WTC11 (cell line): ENCODE data around the gene CLASP1. TPM values are rescaled to one million over a fixed set of nuclear protein-coding genes. Genes with fewer than 3 reads are reported as not detected.

Source experiments
- ATAC-seq: fragments of 200-7000 bp; cut with Tn5 transposase; 2 replicates; pipeline ENCODE4 v1.10.0; 2021; ENCODE audit warnings: mild to moderate bottlenecking, moderate library complexity
- CTCF ChIA-PET: fragments of 300-600 bp; sonication (Branson Sonifier 250); formaldehyde crosslinking; loops from one replicate; lab custom pipeline; 2021; ENCODE audit warnings: antibody characterized with exemption; lab: Charles Lee
- POLR2A ChIA-PET: fragments of 350-600 bp; sonication (Branson Sonifier 250); formaldehyde crosslinking; loops from one replicate; lab custom pipeline; 2021; ENCODE audit warnings: antibody characterized with exemption; lab: Charles Lee
- DNase-seq: peaks from one replicate; pipeline ENCODE4 v3.0.0; 2021; ENCODE audit warnings: low spot score
- H3K27ac Mint-ChIP-seq: 2 replicates; pipeline ENCODE4 v1.8.0; 2021; ENCODE audit warnings: mixed read lengths
- H3K27me3 Mint-ChIP-seq: 2 replicates; pipeline ENCODE4 v1.8.0; 2021; ENCODE audit warnings: low read depth, mild to moderate bottlenecking, moderate library complexity, mixed read lengths
- H3K36me3 Mint-ChIP-seq: 2 replicates; pipeline ENCODE4 v1.8.0; 2021; ENCODE audit warnings: mixed read lengths
- H3K4me1 Mint-ChIP-seq: 2 replicates; pipeline ENCODE4 v1.8.0; 2022; ENCODE audit warnings: mixed read lengths
- H3K4me3 Mint-ChIP-seq: 2 replicates; pipeline ENCODE4 v1.8.0; 2021; ENCODE audit warnings: mild to moderate bottlenecking, moderate library complexity, mixed read lengths
- H3K9me3 Mint-ChIP-seq: 2 replicates; pipeline ENCODE4 v1.8.0; 2021; ENCODE audit warnings: mixed read lengths
- ARID4B ChIP-seq: sonication (generic); formaldehyde crosslinking; IDR thresholded peaks from 2 replicates; pipeline ENCODE4 v1.8.0; 2023; ENCODE audit warnings: missing genetic modification reagents, mild to moderate bottlenecking, borderline replicate concordance
- ATF1 ChIP-seq: sonication (generic); formaldehyde crosslinking; IDR thresholded peaks from 2 replicates; pipeline ENCODE4 v1.8.1; 2023; ENCODE audit warnings: mild to moderate bottlenecking, moderate library complexity, missing genetic modification reagents
- ATF6 ChIP-seq: sonication (generic); formaldehyde crosslinking; IDR thresholded peaks from 2 replicates; pipeline ENCODE4 v1.8.1; 2023; ENCODE audit warnings: mild to moderate bottlenecking, missing genetic modification reagents
- CTCF ChIP-seq: fragments of 200-600 bp; IDR thresholded peaks from 2 replicates; pipeline ENCODE4 v1.8.0; 2022; ENCODE audit warnings: antibody characterized with exemption
- EMX1 ChIP-seq: fragments of 250-450 bp; sonication (Bioruptor Pico); IDR thresholded peaks from 2 replicates; pipeline ENCODE4 v1.8.0; 2021; ENCODE audit warnings: mild to moderate bottlenecking
- GRHL2 ChIP-seq: fragments of 250-450 bp; sonication (Bioruptor Pico); IDR thresholded peaks from 2 replicates; pipeline ENCODE4 v1.8.0; 2022; ENCODE audit warnings: mild to moderate bottlenecking, moderate library complexity; ENCODE audit not compliant: insufficient replicate concordance, severe bottlenecking
- PRRX2 ChIP-seq: fragments of 250-450 bp; sonication (Bioruptor Pico); IDR thresholded peaks from 2 replicates; pipeline ENCODE4 v1.8.0; 2021; ENCODE audit warnings: mild to moderate bottlenecking
- RELA ChIP-seq: sonication (generic); formaldehyde crosslinking; IDR thresholded peaks from 2 replicates; pipeline ENCODE4 v1.8.1; 2022; ENCODE audit warnings: missing genetic modification reagents, mild to moderate bottlenecking, borderline replicate concordance
- RORB ChIP-seq: fragments of 250-450 bp; sonication (Bioruptor Pico); IDR thresholded peaks from 2 replicates; pipeline ENCODE4 v1.9.0; 2021; ENCODE audit warnings: mild to moderate bottlenecking
- USF1 ChIP-seq: sonication (generic); formaldehyde crosslinking; IDR thresholded peaks from 2 replicates; pipeline ENCODE4 v1.8.0; 2022; ENCODE audit warnings: mild to moderate bottlenecking, missing genetic modification reagents
- ZNF138 ChIP-seq: sonication (generic); formaldehyde crosslinking; conservative IDR thresholded peaks from 2 replicates; pipeline ENCODE4 v1.8.1; 2022; ENCODE audit warnings: mild to moderate bottlenecking, moderate library complexity, missing genetic modification reagents
- ZNF219 ChIP-seq: sonication (generic); formaldehyde crosslinking; IDR thresholded peaks from 2 replicates; pipeline ENCODE4 v1.8.0; 2023; ENCODE audit warnings: missing genetic modification reagents, mild to moderate bottlenecking, borderline replicate concordance
- total RNA-seq: library from RNA; stranded (reverse); gene quantifications from 3 replicates; pipeline ENCODE4 v1.2.3, GENCODE V29; 2021
- TF ChIP-seq, protein P1 (sequence below): sonication (generic); formaldehyde crosslinking; conservative IDR thresholded peaks from 2 replicates; pipeline ENCODE4 v1.8.1; 2023; ENCODE audit warnings: mild to moderate bottlenecking, low read depth, missing genetic modification reagents, moderate library complexity
- TF ChIP-seq, protein P2 (sequence below): sonication (generic); formaldehyde crosslinking; conservative IDR thresholded peaks from 2 replicates; pipeline ENCODE4 v1.8.1; 2022; ENCODE audit warnings: mild to moderate bottlenecking, missing genetic modification reagents
- TF ChIP-seq, protein P3 (sequence below): sonication (generic); formaldehyde crosslinking; IDR thresholded peaks from 2 replicates; pipeline ENCODE4 v1.8.0; 2022; ENCODE audit warnings: mild to moderate bottlenecking, missing genetic modification reagents

CLASP1 gene
- total RNA-seq, 1 experiment from 2014 or later: 50.0 TPM

GRCh38 chr2:121696410-121696930 is 47.2 kb upstream of the CLASP1 start (continued):
- TF ChIP-seq ZNF138 (no peak), RORB (no peak), EMX1 (CRISPR knock-in tag) (no peak), ATF1 (CRISPR knock-in tag) (no peak), PRRX2 (CRISPR knock-in tag) (no peak), USF1 (no peak), CTCF (no peak), ZNF219 (CRISPR knock-in tag) (no peak)
- TF ChIP-seq, protein P1, sequence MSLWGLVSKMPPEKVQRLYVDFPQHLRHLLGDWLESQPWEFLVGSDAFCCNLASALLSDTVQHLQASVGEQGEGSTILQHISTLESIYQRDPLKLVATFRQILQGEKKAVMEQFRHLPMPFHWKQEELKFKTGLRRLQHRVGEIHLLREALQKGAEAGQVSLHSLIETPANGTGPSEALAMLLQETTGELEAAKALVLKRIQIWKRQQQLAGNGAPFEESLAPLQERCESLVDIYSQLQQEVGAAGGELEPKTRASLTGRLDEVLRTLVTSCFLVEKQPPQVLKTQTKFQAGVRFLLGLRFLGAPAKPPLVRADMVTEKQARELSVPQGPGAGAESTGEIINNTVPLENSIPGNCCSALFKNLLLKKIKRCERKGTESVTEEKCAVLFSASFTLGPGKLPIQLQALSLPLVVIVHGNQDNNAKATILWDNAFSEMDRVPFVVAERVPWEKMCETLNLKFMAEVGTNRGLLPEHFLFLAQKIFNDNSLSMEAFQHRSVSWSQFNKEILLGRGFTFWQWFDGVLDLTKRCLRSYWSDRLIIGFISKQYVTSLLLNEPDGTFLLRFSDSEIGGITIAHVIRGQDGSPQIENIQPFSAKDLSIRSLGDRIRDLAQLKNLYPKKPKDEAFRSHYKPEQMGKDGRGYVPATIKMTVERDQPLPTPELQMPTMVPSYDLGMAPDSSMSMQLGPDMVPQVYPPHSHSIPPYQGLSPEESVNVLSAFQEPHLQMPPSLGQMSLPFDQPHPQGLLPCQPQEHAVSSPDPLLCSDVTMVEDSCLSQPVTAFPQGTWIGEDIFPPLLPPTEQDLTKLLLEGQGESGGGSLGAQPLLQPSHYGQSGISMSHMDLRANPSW: no peak

DNA sequence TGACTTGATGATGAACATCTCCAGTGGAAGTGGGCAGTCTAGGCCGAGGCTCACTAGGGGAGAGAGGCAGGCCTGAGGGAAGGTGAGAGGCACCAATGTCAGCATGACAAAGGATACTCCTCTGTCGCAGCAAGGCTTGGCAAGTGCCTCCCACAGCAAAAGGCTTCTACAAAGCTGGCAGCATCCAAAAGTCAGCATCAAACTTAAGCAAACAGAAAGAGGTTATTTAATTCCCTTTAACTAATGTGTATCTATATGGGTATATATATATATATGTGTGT is 45.8 kb upstream of the CLASP1 start:
- no peak overlapping the region for H3K4me3 Mint-ChIP-seq
- TF ChIP-seq ARID4B (CRISPR knock-in tag) (no peak), RELA (CRISPR knock-in tag) (no peak), ATF6 (CRISPR knock-in tag) (no peak), GRHL2 (CRISPR knock-in tag) (no peak), ZNF138 (no peak)
- TF ChIP-seq, protein P2, sequence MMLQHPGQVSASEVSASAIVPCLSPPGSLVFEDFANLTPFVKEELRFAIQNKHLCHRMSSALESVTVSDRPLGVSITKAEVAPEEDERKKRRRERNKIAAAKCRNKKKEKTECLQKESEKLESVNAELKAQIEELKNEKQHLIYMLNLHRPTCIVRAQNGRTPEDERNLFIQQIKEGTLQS (CRISPR knock-in tag): no peak
- TF ChIP-seq, protein P3, sequence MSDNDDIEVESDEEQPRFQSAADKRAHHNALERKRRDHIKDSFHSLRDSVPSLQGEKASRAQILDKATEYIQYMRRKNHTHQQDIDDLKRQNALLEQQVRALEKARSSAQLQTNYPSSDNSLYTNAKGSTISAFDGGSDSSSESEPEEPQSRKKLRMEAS: no peak
- CTCF ChIA-PET: no interaction called here

More for the DNA sequence above, 45.8 kb upstream of the CLASP1 start:
- Mint-ChIP-seq H3K36me3 (0 out of 2 replicates have a peak, but pooled peaks cover 3% of the 10 kb centered on the region), H3K27ac (no peak overlapping the region), H3K4me1 (peaks cover 23% of the 10 kb centered on the region), H3K27me3 (no peaks in the 10 kb centered on the region), H3K9me3 (peaks cover 6% of the 10 kb centered on the region)
- POLR2A ChIA-PET: no interaction called here
- ATAC-seq: peak; percentile 51
- DNase-seq: no peak
